ENCODE data around the gene PNPLA2. TPM values are rescaled to one million over a fixed set of nuclear protein-coding genes. Genes with fewer than 3 reads are reported as not detected.
A peak's percentile ranks its signal among the peaks of the same experiment; 100 is the strongest.

The PNPLA2 gene
- polyA plus RNA-seq, 1 donor = 98.0 TPM

DNA sequence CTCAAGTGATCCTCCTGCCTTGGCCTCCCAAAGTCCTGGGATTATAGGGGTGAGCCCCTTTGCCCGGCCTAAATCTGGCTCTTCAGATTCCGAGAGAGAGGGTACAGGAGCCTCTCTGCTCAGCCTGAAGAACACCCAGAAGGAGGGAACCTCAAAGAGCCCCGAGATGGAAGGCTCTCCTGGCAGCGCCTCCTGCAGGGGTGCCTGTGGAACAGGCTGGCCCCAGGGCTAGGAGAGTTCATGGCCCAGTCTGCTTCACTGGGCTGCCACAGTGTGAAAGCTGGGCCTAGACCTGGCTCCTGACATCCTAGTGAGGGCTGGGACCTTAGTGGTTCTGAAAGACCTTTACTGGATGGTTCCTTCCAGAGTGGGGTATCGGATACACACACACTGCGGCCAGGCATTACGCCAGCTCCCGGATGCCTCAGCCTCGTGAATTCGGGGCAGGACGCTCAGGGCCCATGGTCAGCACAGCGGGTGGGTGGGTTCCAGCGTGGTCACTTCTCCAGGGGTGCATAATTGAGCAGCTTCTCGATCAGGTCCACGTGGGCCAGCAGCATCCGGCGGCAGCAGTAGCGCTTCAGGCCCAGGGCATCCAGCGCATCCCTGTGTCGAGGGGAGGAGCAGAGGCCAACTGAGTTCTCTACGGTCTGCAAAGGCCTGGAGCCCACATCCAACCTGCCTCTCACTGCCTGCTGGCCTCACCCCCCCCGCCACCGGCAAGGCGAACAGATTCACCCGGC, 21.3 kb downstream of the PNPLA2 start:
- DNase-seq = no peak
- Histone ChIP-seq H3K9me3 (ENCODE audit: control insufficient read depth, low read depth, low read length) (peaks cover 3% of the 10 kb centered on the region), H3K27me3 (ENCODE audit: control insufficient read depth, insufficient read depth, low read length) (peaks cover 20% of the 10 kb centered on the region), H3K27ac (ENCODE audit: low read length) (no peak overlapping the region), H3K4me3 (ENCODE audit: low read length) (no peak overlapping the region), H3K36me3 (ENCODE audit: control insufficient read depth, insufficient read depth, low read length) (peaks cover 53% of the 10 kb centered on the region), H3K4me1 (ENCODE audit: control insufficient read depth, insufficient read depth, low read length) (peaks cover 59% of the 10 kb centered on the region)
- no CpG with 5 or more reads among the region's 25 CpGs for WGBS (ENCODE audit: insufficient coverage, low lambda C conversion rate)

DNA sequence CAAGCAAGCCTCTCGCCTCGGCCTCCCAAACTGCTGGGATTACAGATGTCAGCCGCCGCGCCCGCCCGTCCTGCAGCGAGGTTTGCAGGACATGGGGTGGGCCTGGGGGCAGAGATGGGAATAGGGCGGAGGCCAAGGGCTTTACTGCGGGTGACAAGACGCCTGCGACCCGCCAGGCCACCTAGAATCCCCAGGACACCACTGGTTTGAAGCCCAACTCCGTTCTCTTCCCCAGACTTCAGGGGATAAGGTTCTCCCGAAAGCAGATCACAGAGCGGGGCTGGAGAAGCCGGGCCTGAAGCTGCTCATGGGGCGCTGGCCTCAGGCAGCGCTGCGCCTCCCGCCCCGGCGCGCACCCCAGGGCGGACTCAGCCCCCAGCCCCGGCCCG, 23.3 kb downstream of the PNPLA2 start:
- no CpG with 5 or more reads among the region's 27 CpGs for WGBS (ENCODE audit: insufficient coverage, low lambda C conversion rate)
- H3K9me3 ChIP-seq (ENCODE audit: control insufficient read depth, low read depth, low read length) = peaks cover 3% of the 10 kb centered on the region
- peaks cover 48% of the 10 kb centered on the region for H3K4me1 ChIP-seq (ENCODE audit: control insufficient read depth, insufficient read depth, low read length)
- no peak overlapping the region for H3K27ac ChIP-seq (ENCODE audit: low read length)
- H3K4me3 ChIP-seq (ENCODE audit: low read length) = peak overlapping the region; percentile 96
- DNase-seq = no peak
- H3K36me3 ChIP-seq (ENCODE audit: control insufficient read depth, insufficient read depth, low read length) = peaks cover 40% of the 10 kb centered on the region
- H3K27me3 ChIP-seq (ENCODE audit: control insufficient read depth, insufficient read depth, low read length) = peaks cover 32% of the 10 kb centered on the region

DNA sequence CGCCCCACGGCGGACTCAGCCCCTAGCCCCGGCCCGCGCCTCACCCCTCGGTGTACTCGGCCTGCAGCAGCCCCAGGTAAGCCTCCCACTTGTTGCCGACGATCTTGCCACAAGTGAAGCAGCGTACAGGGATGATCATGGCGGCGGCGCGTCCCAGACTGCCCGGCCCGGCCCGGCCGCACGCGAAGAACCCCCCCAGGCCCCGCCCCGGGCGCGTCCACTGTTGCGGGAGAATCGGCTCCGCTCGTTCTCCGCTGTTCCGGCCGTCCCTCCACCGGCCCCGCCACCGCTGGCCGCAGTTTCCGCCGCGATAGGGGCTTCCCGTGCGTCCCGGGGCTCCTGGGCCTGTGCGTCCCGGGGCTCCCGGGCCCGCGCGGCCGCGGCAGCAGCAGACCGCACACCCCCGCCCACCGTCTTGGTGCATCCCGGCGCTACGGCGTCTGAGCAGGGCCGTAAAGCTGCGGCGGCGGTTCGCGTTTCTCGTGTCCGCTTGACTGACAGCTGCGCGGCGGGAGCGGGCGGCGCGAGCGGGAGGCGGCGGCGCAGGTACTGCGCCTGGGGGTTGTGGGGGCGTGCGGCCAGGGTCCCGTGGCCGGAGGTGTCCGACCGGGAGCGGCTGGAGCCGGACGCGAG, 23.8 kb downstream of the PNPLA2 start, which contains the start of the genes POLR2L and TSPAN4:
TSS of gene POLR2L (minus strand) at position 160 of the 633 bp plus-strand sequence. CDS start at position 139, 21 bp downstream.
TSS of gene TSPAN4 (plus strand) at position 483 of the 633 bp plus-strand sequence. CDS start 7,453 bp downstream, outside the sequence.
- Histone ChIP-seq H3K27me3 (ENCODE audit: control insufficient read depth, insufficient read depth, low read length) (peaks cover 32% of the 10 kb centered on the region), H3K27ac (ENCODE audit: low read length) (peak within 1 kb of the TSS; percentile 60), H3K4me3 (ENCODE audit: low read length) (peak within 1 kb of the TSS; percentile 96), H3K9me3 (ENCODE audit: control insufficient read depth, low read depth, low read length) (peaks cover 3% of the 10 kb centered on the region), H3K36me3 (ENCODE audit: control insufficient read depth, insufficient read depth, low read length) (peaks cover 35% of the 10 kb centered on the region), H3K4me1 (ENCODE audit: control insufficient read depth, insufficient read depth, low read length) (peaks cover 44% of the 10 kb centered on the region)
- DNase-seq = peak; percentile 71 to 90
- WGBS (ENCODE audit: insufficient coverage, low lambda C conversion rate) = no CpG with 5 or more reads among the region's 87 CpGs

DNA sequence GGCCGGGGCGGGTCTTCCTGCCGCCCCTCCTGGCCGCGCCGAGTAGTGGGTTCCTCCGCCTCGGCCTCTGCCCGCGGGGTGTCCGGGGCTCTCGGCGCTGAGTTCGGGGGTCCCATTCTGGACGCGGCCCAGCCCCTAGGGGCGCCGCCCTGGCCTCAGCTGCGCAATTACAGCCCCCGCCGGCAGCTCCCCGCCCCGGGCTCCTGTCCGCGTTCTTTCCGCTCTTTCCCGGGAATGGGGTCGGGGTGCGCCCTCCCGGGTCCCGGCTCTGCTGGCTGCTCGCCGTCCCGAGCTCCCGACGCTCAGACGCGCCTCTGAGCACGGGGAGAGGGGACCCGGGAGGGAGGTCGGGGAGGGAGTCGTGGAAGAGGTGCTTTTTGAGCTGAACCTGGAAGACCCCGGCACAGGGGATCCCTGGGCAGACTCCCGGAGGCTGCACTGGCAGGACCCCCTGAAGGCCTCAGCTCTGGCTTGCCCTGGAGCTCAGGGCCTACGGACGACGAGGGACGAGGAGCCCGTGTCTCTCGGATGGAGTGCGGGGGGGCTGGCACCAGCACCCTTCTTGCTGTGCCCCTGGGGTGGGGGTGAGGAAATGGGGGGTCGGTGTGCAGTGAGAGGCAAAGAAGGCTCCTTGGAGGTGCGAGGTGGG, 24.5 kb downstream of the PNPLA2 start:
- Histone ChIP-seq H3K9me3 (ENCODE audit: control insufficient read depth, low read depth, low read length) (peaks cover 3% of the 10 kb centered on the region), H3K4me3 (ENCODE audit: low read length) (peak overlapping the region; percentile 50), H3K27ac (ENCODE audit: low read length) (peak overlapping the region; percentile 60), H3K36me3 (ENCODE audit: control insufficient read depth, insufficient read depth, low read length) (peaks cover 28% of the 10 kb centered on the region), H3K4me1 (ENCODE audit: control insufficient read depth, insufficient read depth, low read length) (peaks cover 40% of the 10 kb centered on the region), H3K27me3 (ENCODE audit: control insufficient read depth, insufficient read depth, low read length) (peaks cover 38% of the 10 kb centered on the region)
- WGBS (ENCODE audit: insufficient coverage, low lambda C conversion rate) = no CpG with 5 or more reads among the region's 53 CpGs
- no peak for DNase-seq

DNA sequence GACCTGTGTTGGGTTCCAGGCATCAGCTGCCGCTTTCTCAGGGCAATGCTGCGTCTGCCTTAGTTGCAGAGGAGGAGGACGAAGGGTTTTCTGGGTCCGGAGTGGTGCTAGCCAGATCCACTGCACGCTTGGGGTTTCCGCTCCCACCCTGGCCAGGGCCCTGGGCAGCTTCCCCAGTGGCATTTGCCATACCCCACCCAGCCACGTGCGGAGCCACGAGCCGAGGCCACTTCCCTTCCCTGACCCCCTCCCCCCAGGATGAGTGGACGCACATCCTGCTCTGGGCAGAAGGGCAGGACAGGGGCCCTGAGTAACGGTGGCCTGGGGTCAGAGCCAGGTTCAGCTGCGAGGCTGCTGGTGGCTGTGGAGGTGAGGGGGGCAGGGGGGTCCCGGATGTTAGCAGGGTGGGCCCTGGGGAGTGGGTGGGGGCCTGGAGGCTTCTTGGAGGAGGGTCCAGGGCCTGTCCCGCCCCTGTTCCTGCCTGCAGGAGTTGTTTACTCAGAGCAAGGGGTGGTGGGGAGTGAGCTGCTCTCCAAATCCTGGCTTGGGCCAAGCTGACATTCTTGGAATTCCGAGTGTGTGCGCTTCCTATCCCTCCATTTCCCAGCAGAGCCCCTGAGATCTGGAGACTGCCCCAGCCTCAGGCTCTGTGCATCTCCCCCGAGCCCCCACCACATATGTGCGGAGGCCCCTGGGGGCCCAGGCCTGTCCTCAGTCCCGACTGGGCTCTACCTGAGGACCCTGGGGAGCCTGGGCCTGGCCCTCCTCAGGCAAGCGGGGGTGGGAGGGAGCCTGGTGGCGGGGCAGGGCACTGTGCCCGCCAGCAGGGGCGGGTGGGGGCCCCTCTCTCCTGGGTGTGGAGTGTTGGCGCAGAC, 25.3 kb downstream of the PNPLA2 start:
- peaks cover 40% of the 10 kb centered on the region for H3K4me1 ChIP-seq (ENCODE audit: control insufficient read depth, insufficient read depth, low read length)
- H3K27me3 ChIP-seq (ENCODE audit: control insufficient read depth, insufficient read depth, low read length) = peaks cover 46% of the 10 kb centered on the region
- peaks cover 20% of the 10 kb centered on the region for H3K36me3 ChIP-seq (ENCODE audit: control insufficient read depth, insufficient read depth, low read length)
- DNase-seq = peak; percentile 63 to 64
- WGBS (ENCODE audit: insufficient coverage, low lambda C conversion rate) = no CpG with 5 or more reads among the region's 25 CpGs
- H3K9me3 ChIP-seq (ENCODE audit: control insufficient read depth, low read depth, low read length) = peaks cover 3% of the 10 kb centered on the region
- H3K4me3 ChIP-seq (ENCODE audit: low read length) = peak overlapping the region; percentile 50
- peak overlapping the region; percentile 60 for H3K27ac ChIP-seq (ENCODE audit: low read length)

DNA sequence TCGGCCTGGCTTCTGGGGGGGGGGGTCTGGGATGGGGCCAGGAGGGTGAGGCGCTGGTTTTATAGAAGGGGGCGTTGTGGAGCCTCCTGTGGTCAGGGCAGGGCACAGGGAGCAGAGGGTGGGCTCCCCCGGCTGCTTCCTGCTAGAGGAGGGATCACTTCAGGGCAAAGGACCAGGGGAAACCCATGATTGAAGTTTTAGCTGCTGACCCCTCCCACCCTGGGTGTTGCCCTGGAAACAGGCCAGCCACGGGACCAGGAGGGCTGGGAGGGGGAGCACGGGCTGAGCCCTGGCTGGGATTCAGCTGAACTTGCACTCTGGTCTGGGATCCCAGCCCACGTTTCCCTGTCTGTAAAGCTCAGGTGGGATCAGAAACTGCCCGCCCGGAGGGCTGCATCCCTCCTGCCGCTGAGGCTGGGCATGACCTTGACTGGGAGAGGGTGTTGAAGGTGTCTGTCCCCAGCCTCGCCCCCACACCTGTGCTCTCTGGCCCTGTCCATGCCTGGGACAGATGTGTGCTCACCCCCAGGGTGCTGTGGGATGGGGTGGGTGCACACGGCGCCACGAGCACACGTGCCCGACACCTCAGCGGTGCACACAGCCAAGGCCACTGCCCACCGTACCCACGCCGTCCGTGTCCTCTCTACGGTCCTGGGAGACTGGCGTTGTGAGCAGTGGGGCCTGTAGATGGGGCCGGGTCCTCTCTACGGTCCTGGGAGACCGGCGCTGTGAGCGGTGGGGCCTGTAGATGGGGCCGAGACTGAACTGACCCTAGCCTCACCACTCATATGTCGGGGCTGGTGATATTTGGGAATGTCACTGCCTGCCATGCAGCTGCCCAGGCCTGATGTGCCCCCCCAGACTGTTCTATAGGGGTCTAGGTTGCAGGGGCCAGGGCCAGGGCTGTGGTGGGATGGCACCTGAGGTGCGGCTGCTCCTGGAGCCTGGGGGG, 26.3 kb downstream of the PNPLA2 start:
- no CpG with 5 or more reads among the region's 31 CpGs for WGBS (ENCODE audit: insufficient coverage, low lambda C conversion rate)
- H3K4me3 ChIP-seq (ENCODE audit: low read length) = peak overlapping the region; percentile 6
- peak overlapping the region; percentile 57 for H3K27ac ChIP-seq (ENCODE audit: low read length)
- H3K4me1 ChIP-seq (ENCODE audit: control insufficient read depth, insufficient read depth, low read length) = peaks cover 35% of the 10 kb centered on the region
- peaks cover 3% of the 10 kb centered on the region for H3K9me3 ChIP-seq (ENCODE audit: control insufficient read depth, low read depth, low read length)
- DNase-seq = peak; percentile 71 to 75
- H3K36me3 ChIP-seq (ENCODE audit: control insufficient read depth, insufficient read depth, low read length) = peaks cover 11% of the 10 kb centered on the region
- H3K27me3 ChIP-seq (ENCODE audit: control insufficient read depth, insufficient read depth, low read length) = peaks cover 50% of the 10 kb centered on the region

DNA sequence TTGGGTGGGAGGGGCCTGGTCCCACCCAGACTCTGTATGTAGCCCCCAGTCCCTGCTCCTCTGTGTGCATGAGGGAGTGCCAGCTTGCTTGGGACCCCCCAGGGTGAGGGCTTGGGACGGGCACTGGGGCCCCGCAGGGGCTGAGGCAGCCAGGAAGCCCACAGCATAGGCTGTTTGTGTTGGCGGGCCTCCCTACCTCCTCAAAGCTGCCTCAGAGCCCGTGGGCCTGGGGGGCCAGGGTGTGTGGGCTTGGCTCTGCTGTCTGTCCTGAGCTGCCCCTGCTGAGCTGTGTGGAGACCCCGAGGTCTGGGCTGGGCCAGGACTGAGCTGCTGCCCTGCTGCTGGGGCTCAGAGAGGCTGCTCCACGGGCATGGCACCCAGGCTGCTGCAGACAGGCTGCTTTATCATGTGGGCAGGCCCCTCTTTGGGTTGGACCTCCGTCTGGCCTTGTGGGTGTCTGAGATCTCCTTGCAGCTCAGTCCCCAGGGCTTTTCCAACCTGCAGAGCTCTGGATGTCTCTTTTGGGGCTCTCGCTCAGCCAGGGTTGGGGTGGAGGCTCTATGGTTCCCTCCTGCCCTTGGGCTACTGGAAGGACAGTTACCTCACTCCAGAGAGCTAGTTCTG, 27.3 kb downstream of the PNPLA2 start:
- H3K27me3 ChIP-seq (ENCODE audit: control insufficient read depth, insufficient read depth, low read length) = peaks cover 60% of the 10 kb centered on the region
- H3K36me3 ChIP-seq (ENCODE audit: control insufficient read depth, insufficient read depth, low read length) = peaks cover 2% of the 10 kb centered on the region
- DNase-seq = no peak
- H3K27ac ChIP-seq (ENCODE audit: low read length) = no peak overlapping the region
- no CpG with 5 or more reads among the region's 8 CpGs for WGBS (ENCODE audit: insufficient coverage, low lambda C conversion rate)
- peaks cover 42% of the 10 kb centered on the region for H3K4me1 ChIP-seq (ENCODE audit: control insufficient read depth, insufficient read depth, low read length)
- peaks cover 3% of the 10 kb centered on the region for H3K9me3 ChIP-seq (ENCODE audit: control insufficient read depth, low read depth, low read length)
- H3K4me3 ChIP-seq (ENCODE audit: low read length) = no peak overlapping the region

DNA sequence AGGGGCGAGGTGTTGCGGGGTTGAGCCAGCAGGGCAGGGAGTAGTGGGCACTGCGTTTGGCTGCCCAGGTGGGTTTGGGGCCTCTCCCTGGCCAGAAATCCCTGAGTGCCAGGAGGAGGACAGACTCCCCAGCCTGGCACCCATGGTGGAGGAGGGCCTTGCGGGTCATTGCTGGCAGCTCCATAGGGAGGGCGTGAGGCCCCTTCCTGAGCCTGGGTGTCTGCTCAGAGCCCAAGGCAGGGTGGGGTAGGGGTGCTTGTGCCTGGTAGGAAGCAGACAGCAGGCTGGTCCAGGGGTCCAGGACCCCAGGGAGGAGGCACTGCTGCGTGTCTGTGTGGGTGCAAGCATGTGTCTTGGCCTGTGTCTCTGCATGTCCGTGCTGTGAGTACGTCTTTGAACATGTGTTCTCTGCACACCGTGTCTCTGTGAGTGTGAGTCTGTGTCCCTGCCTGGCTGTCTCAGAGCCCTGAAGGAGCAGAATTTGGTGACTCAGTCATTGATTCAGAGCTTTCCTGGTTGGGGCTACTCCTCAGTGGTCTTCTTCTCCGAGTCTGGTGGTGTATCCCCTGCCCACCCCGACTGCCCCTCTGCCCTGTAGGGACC, 27.9 kb downstream of the PNPLA2 start:
- Histone ChIP-seq H3K36me3 (ENCODE audit: control insufficient read depth, insufficient read depth, low read length) (no peaks in the 10 kb centered on the region), H3K4me1 (ENCODE audit: control insufficient read depth, insufficient read depth, low read length) (peaks cover 38% of the 10 kb centered on the region), H3K27me3 (ENCODE audit: control insufficient read depth, insufficient read depth, low read length) (peaks cover 66% of the 10 kb centered on the region), H3K9me3 (ENCODE audit: control insufficient read depth, low read depth, low read length) (peaks cover 3% of the 10 kb centered on the region), H3K27ac (ENCODE audit: low read length) (no peak overlapping the region), H3K4me3 (ENCODE audit: low read length) (no peak overlapping the region)
- no peak for DNase-seq
- no CpG with 5 or more reads among the region's 11 CpGs for WGBS (ENCODE audit: insufficient coverage, low lambda C conversion rate)

Data from large intestine (tissue), 3 donors.